Uterus (tissue), 2 donors: ENCODE measurements around the gene SKA2.

Source experiments
- CTCF ChIP-seq, 4 experiments: fragments of 200-600 bp in 2 of 4; fragments of 450-650 bp in 2 of 4; sonication (generic) in 2 of 4; IDR thresholded peaks; one replicate each; pipeline ENCODE4 v1.5.1; 2016 to 2019; ENCODE audit warnings: antibody characterized with exemption in 4 of 4, mild to moderate bottlenecking in 2 of 4, moderate library complexity in 1 of 4
- POLR2A ChIP-seq, 2 donors: fragments of 450-650 bp; IDR thresholded peaks; one replicate each; pipeline ENCODE4 v1.6.1; 2016; ENCODE audit warnings: antibody characterized with exemption in 2 of 2, mild to moderate bottlenecking in 1 of 2, moderate library complexity in 1 of 2

- TF ChIP-seq POLR2A (IDR thresholded peaks at IDR 0.05) (no peak), CTCF (IDR thresholded peaks at IDR 0.05) (no peak)
Observed at GRCh38 chr17:59105852-59106462, 49.0 kb downstream of the SKA2 start.
